GM21381 (cell line): ENCODE data around the gene TBCD.
"Not testable (repeated sequence)": the region's sequence is repeated elsewhere in the genome, so short reads cannot be mapped to it uniquely, and the experiment has no call there.

Experiments
- ATAC-seq: cut with Tn5 transposase; IDR thresholded peaks from one replicate; pipeline ENCODE4 v1.9.1; 2021; ENCODE audit warnings: mild to moderate bottlenecking, moderate library complexity; ENCODE audit not compliant: unreplicated experiment

The TBCD gene

DNA sequence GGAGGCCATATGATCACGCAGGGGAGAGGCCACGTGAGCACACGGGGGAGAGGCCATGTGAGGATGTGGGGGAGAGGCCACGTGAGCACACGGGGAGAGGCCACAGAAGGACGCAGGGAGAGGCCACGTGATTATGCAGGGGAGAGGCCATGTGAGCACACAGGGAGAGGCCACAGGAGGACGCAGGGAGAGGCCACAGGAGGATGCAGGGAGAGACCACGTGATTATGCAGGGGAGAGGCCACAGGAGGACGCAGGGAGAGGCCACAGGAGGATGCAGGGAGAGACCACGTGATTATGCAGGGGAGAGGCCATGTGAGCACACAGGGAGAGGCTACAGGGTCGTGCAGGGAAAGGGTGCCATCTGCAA is 232.4 kb downstream of the TBCD start:
- not testable (repeated sequence) for ATAC-seq

DNA sequence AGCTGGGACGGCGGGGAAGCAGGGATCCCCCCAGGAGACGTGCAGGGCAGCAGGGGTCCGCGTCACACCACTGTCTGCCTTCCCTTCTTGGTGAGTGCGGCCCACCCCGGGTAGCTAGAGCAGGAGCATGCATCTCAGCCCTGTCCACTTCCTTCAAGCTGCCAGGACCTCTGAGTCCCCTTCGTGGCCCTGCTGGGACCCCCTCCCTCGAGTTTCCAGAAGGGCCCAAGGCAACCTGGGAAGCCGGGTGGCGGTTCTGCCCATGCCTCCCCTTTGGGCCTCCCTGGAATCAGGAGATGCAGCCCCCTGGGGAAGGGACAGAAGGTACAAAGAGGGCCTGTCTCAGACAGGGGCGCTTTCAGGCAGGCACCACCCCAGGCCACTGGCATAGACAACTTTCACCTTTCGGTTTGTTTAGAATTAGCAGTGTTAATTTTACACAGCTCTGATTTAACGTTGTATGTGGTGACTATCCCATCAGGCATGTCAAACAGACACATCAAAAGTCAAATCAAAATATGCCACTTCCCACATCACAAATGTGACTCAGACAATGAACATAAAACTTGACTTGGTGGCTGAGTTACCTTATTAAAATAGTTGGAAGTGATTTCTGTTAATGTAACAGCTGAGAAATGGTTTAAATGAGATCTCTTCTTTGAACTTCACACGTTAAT is 233.0 kb downstream of the TBCD start:
- no peak for ATAC-seq

DNA sequence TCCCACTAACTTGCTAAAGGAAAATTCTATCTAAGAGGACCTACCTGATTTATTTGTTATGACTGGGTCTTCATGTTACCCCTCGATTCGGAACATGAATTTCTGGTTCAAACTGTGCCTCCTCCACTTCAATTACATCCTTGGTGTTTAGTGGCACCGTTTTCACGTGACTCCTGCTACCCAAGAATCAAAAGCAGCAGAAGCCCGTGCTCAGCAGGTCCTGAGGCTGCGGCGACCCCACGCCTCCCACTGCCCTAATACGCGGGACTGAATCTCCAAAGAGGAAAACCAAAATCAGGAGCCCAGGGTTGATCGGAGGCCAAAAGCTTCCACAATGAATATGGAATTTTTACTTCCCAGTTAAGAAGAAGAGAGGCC is 233.6 kb downstream of the TBCD start:
- ATAC-seq: no peak

DNA sequence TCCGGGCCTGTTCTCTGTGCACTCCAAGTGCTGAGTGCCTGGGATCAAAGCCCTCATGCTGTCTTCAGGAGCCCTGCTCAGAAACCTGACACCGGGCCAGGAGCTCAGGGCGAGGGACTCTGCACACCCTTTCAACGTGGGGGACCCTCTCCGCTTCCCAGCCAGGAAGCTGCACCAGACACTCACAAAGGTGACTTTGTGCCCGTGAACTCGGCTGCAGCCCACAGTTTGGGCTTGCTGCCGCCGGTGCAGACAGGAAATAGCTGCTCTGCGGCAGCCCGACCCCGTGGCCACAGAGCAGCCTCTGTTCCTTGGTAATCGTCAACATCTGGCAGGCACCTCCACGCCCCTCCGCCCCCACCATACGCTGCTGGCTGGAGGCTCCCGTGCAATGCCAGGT is 234.1 kb downstream of the TBCD start:
- no peak for ATAC-seq

DNA sequence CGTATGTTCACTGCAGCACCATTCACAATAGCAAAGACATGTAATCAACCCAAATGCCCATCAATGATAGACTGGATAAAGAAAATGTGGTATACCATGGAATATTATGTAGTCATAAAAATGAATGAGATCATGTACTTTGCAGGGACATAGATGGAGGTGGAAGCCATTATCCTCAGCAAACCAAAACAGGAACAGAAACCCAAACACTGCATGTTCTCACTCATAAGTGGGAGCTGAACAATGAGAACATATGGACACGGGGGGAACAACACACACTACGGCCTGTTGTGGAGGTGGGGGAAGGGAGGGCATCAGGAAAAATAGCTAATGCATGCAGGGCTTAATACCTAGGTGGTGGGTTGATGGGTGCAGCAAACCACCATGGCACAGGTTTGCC is 237.2 kb downstream of the TBCD start:
- not testable (repeated sequence) for ATAC-seq

DNA sequence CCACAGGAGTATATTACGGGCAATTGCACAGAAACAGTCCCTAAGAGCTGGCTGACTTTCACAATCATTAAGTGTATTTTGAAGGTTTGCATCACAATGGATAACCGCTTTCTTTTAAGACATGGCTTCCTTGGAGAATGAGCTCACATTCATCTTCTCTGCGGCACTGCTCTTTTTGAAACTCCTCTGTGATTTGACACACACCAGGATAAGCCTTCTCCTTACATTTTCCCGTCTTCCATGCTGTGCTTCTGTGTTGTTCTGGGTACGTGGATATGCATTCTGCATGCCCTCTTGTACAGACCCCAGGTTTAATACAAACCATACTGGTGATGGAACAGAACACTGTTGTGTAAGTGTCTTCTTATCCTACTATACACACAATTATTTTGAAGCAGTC is 238.0 kb downstream of the TBCD start:
- no peak for ATAC-seq

DNA sequence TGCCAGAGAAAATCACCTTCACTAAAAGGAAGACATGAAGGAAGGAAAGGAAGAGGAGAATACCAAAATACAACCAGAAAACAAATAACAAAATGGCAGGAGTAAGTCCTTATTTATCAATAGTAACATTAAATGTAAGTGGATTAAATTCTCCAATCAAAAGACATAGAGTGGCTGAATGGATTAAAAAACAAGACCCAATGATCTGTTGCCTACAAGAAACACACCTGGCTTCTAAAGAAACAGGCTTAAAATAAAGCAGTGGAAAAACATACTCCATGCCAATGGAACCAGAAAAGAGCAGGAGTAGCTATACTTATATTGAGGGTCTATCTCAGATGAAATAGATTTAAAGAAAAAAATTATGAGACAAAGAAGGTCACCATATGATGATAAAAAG is 241.1 kb downstream of the TBCD start:
- ATAC-seq: no peak
